WTC11 (cell line): ENCODE results near the gene AQP5. TPM values are rescaled to one million over a fixed set of nuclear protein-coding genes. Genes with fewer than 3 reads are reported as not detected.

Experiments
- ATAC-seq: fragments of 200-7000 bp; cut with Tn5 transposase; 2 replicates; pipeline ENCODE4 v1.10.0; 2021; ENCODE audit warnings: mild to moderate bottlenecking, moderate library complexity
- CTCF ChIA-PET: fragments of 300-600 bp; sonication (Branson Sonifier 250); formaldehyde crosslinking; loops from one replicate; lab custom pipeline; 2021; ENCODE audit warnings: antibody characterized with exemption; lab: Charles Lee
- POLR2A ChIA-PET: fragments of 350-600 bp; sonication (Branson Sonifier 250); formaldehyde crosslinking; loops from one replicate; lab custom pipeline; 2021; ENCODE audit warnings: antibody characterized with exemption; lab: Charles Lee
- DNase-seq: peaks from one replicate; pipeline ENCODE4 v3.0.0; 2021; ENCODE audit warnings: low spot score
- H3K27ac Mint-ChIP-seq: 2 replicates; pipeline ENCODE4 v1.8.0; 2021; ENCODE audit warnings: mixed read lengths
- H3K27me3 Mint-ChIP-seq: 2 replicates; pipeline ENCODE4 v1.8.0; 2021; ENCODE audit warnings: low read depth, mild to moderate bottlenecking, moderate library complexity, mixed read lengths
- H3K36me3 Mint-ChIP-seq: 2 replicates; pipeline ENCODE4 v1.8.0; 2021; ENCODE audit warnings: mixed read lengths
- H3K4me1 Mint-ChIP-seq: 2 replicates; pipeline ENCODE4 v1.8.0; 2022; ENCODE audit warnings: mixed read lengths
- H3K4me3 Mint-ChIP-seq: 2 replicates; pipeline ENCODE4 v1.8.0; 2021; ENCODE audit warnings: mild to moderate bottlenecking, moderate library complexity, mixed read lengths
- H3K9me3 Mint-ChIP-seq: 2 replicates; pipeline ENCODE4 v1.8.0; 2021; ENCODE audit warnings: mixed read lengths
- ARID4B ChIP-seq: sonication (generic); formaldehyde crosslinking; IDR thresholded peaks from 2 replicates; pipeline ENCODE4 v1.8.0; 2023; ENCODE audit warnings: missing genetic modification reagents, mild to moderate bottlenecking, borderline replicate concordance
- ESRRA ChIP-seq: sonication (generic); formaldehyde crosslinking; IDR thresholded peaks from 2 replicates; pipeline ENCODE4 v1.8.1; 2022; ENCODE audit warnings: mild to moderate bottlenecking, missing genetic modification reagents, borderline replicate concordance
- FOXP1 ChIP-seq: sonication (generic); formaldehyde crosslinking; IDR thresholded peaks from 2 replicates; pipeline ENCODE4 v1.8.0; 2022; ENCODE audit warnings: missing genetic modification reagents, mild to moderate bottlenecking, moderate library complexity, borderline replicate concordance
- GRHL2 ChIP-seq: fragments of 250-450 bp; sonication (Bioruptor Pico); IDR thresholded peaks from 2 replicates; pipeline ENCODE4 v1.8.0; 2022; ENCODE audit warnings: mild to moderate bottlenecking, moderate library complexity; ENCODE audit not compliant: insufficient replicate concordance, severe bottlenecking
- MXD4 ChIP-seq: fragments of 250-450 bp; sonication (Bioruptor Pico); IDR thresholded peaks from 2 replicates; pipeline ENCODE4 v1.8.0; 2021; ENCODE audit warnings: mild to moderate bottlenecking, moderate library complexity, borderline replicate concordance
- NFE2L1 ChIP-seq: sonication (generic); formaldehyde crosslinking; IDR thresholded peaks from 2 replicates; pipeline ENCODE4 v1.8.1; 2023; ENCODE audit warnings: missing genetic modification reagents
- SMAD3 ChIP-seq: sonication (generic); formaldehyde crosslinking; IDR thresholded peaks from 2 replicates; pipeline ENCODE4 v1.8.0; 2022; ENCODE audit warnings: missing genetic modification reagents, mild to moderate bottlenecking, borderline replicate concordance
- SP1 ChIP-seq: sonication (generic); formaldehyde crosslinking; conservative IDR thresholded peaks from 2 replicates; pipeline ENCODE4 v1.8.1; 2022; ENCODE audit warnings: missing genetic modification reagents
- ZBTB21 ChIP-seq: sonication (generic); formaldehyde crosslinking; IDR thresholded peaks from 2 replicates; pipeline ENCODE4 v1.8.1; 2023; ENCODE audit warnings: mild to moderate bottlenecking, missing genetic modification reagents, borderline replicate concordance
- ZNF138 ChIP-seq: sonication (generic); formaldehyde crosslinking; conservative IDR thresholded peaks from 2 replicates; pipeline ENCODE4 v1.8.1; 2022; ENCODE audit warnings: mild to moderate bottlenecking, moderate library complexity, missing genetic modification reagents
- ZNF219 ChIP-seq: sonication (generic); formaldehyde crosslinking; IDR thresholded peaks from 2 replicates; pipeline ENCODE4 v1.8.0; 2023; ENCODE audit warnings: missing genetic modification reagents, mild to moderate bottlenecking, borderline replicate concordance
- ZNF263 ChIP-seq: sonication (generic); formaldehyde crosslinking; IDR thresholded peaks from 2 replicates; pipeline ENCODE4 v1.8.1; 2022; ENCODE audit warnings: low read depth, mild to moderate bottlenecking, moderate library complexity, missing genetic modification reagents
- ZNF423 ChIP-seq: fragments of 250-450 bp; sonication (Bioruptor Pico); IDR thresholded peaks from 2 replicates; pipeline ENCODE4 v2.1.2; 2022; ENCODE audit warnings: mild to moderate bottlenecking, moderate library complexity
- total RNA-seq: library from RNA; stranded (reverse); gene quantifications from 3 replicates; pipeline ENCODE4 v1.2.3, GENCODE V29; 2021
- TF ChIP-seq, protein P1 (sequence below): sonication (generic); formaldehyde crosslinking; IDR thresholded peaks from 2 replicates; pipeline ENCODE4 v1.8.0; 2022; ENCODE audit warnings: missing genetic modification reagents
- TF ChIP-seq, protein P2 (sequence below): fragments of 250-450 bp; sonication (Bioruptor Pico); IDR thresholded peaks from 2 replicates; pipeline ENCODE4 v1.9.0; 2021; ENCODE audit warnings: mild to moderate bottlenecking, borderline replicate concordance
- TF ChIP-seq, protein P3 (sequence below): sonication (generic); formaldehyde crosslinking; IDR thresholded peaks from 2 replicates; pipeline ENCODE4 v1.8.1; 2022; ENCODE audit warnings: mild to moderate bottlenecking, missing genetic modification reagents, moderate library complexity, borderline replicate concordance
- TF ChIP-seq, protein P4 (sequence below): sonication (generic); formaldehyde crosslinking; IDR thresholded peaks from 2 replicates; pipeline ENCODE4 v1.8.1; 2022; ENCODE audit warnings: mild to moderate bottlenecking, moderate library complexity, missing genetic modification reagents

The AQP5 gene
- total RNA-seq, 1 experiment from 2014 or later: 2.8 TPM

- Mint-ChIP-seq H3K36me3 (no peaks in the 10 kb centered on the region), H3K4me1 (peaks cover 19% of the 10 kb centered on the region), H3K4me3 (no peak overlapping the region), H3K27ac (no peak overlapping the region), H3K27me3 (no peaks in the 10 kb centered on the region), H3K9me3 (no peaks in the 10 kb centered on the region)
- ChIA-PET POLR2A (no interaction called here), CTCF (interaction anchor here (0.7 to 8.2 kb wide), 9 partner anchors 8 to 108 kb away, joined by 3 to 120 read pairs (median 4); no protein-coding TSS in a partner anchor)
- DNase-seq: no peak
- no peak for TF ChIP-seq ESRRA (CRISPR knock-in tag)
- TF ChIP-seq ZNF423 (CRISPR knock-in tag): no peak
- peak; percentile 50 for ATAC-seq
Observed at GRCh38 chr12:49975318-49975761, 13.7 kb downstream of the AQP5 start.

- peaks cover 19% of the 10 kb centered on the region for H3K4me1 Mint-ChIP-seq
- no peaks in the 10 kb centered on the region for H3K9me3 Mint-ChIP-seq
- no peak for DNase-seq
- H3K4me3 Mint-ChIP-seq: no peak overlapping the region
- ChIA-PET CTCF (interaction anchor here (1.0 to 8.2 kb wide), 3 partner anchors 9 to 94 kb away, joined by 3 to 120 read pairs (median 16); no protein-coding TSS in a partner anchor), POLR2A (no interaction called here)
- TF ChIP-seq, protein P1, sequence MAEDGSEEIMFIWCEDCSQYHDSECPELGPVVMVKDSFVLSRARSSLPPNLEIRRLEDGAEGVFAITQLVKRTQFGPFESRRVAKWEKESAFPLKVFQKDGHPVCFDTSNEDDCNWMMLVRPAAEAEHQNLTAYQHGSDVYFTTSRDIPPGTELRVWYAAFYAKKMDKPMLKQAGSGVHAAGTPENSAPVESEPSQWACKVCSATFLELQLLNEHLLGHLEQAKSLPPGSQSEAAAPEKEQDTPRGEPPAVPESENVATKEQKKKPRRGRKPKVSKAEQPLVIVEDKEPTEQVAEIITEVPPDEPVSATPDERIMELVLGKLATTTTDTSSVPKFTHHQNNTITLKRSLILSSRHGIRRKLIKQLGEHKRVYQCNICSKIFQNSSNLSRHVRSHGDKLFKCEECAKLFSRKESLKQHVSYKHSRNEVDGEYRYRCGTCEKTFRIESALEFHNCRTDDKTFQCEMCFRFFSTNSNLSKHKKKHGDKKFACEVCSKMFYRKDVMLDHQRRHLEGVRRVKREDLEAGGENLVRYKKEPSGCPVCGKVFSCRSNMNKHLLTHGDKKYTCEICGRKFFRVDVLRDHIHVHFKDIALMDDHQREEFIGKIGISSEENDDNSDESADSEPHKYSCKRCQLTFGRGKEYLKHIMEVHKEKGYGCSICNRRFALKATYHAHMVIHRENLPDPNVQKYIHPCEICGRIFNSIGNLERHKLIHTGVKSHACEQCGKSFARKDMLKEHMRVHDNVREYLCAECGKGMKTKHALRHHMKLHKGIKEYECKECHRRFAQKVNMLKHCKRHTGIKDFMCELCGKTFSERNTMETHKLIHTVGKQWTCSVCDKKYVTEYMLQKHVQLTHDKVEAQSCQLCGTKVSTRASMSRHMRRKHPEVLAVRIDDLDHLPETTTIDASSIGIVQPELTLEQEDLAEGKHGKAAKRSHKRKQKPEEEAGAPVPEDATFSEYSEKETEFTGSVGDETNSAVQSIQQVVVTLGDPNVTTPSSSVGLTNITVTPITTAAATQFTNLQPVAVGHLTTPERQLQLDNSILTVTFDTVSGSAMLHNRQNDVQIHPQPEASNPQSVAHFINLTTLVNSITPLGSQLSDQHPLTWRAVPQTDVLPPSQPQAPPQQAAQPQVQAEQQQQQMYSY (CRISPR knock-in tag): no peak
- TF ChIP-seq ZNF138 (CRISPR knock-in tag) (no peak), SMAD3 (CRISPR knock-in tag) (no peak), ZBTB21 (CRISPR knock-in tag) (no peak), MXD4 (CRISPR knock-in tag) (no peak), SP1 (CRISPR knock-in tag) (no peak), ZNF263 (no peak)
- TF ChIP-seq, protein P2, sequence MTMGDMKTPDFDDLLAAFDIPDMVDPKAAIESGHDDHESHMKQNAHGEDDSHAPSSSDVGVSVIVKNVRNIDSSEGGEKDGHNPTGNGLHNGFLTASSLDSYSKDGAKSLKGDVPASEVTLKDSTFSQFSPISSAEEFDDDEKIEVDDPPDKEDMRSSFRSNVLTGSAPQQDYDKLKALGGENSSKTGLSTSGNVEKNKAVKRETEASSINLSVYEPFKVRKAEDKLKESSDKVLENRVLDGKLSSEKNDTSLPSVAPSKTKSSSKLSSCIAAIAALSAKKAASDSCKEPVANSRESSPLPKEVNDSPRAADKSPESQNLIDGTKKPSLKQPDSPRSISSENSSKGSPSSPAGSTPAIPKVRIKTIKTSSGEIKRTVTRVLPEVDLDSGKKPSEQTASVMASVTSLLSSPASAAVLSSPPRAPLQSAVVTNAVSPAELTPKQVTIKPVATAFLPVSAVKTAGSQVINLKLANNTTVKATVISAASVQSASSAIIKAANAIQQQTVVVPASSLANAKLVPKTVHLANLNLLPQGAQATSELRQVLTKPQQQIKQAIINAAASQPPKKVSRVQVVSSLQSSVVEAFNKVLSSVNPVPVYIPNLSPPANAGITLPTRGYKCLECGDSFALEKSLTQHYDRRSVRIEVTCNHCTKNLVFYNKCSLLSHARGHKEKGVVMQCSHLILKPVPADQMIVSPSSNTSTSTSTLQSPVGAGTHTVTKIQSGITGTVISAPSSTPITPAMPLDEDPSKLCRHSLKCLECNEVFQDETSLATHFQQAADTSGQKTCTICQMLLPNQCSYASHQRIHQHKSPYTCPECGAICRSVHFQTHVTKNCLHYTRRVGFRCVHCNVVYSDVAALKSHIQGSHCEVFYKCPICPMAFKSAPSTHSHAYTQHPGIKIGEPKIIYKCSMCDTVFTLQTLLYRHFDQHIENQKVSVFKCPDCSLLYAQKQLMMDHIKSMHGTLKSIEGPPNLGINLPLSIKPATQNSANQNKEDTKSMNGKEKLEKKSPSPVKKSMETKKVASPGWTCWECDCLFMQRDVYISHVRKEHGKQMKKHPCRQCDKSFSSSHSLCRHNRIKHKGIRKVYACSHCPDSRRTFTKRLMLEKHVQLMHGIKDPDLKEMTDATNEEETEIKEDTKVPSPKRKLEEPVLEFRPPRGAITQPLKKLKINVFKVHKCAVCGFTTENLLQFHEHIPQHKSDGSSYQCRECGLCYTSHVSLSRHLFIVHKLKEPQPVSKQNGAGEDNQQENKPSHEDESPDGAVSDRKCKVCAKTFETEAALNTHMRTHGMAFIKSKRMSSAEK (CRISPR knock-in tag): no peak
- H3K27ac Mint-ChIP-seq: no peak overlapping the region
- no peaks in the 10 kb centered on the region for H3K27me3 Mint-ChIP-seq
- no peak for ATAC-seq
- H3K36me3 Mint-ChIP-seq: no peaks in the 10 kb centered on the region
Observed at GRCh38 chr12:49976557-49976956, 14.9 kb downstream of the AQP5 start.

GRCh38 chr12:49978125-49978524 is 16.5 kb downstream of the AQP5 start:
- peaks cover 19% of the 10 kb centered on the region for H3K4me1 Mint-ChIP-seq
- POLR2A ChIA-PET: no interaction called here
- CTCF ChIA-PET: interaction anchor here (0.7 to 8.2 kb wide), 4 partner anchors 11 to 55 kb away, joined by 3 to 120 read pairs (median 5); partner anchors contain the start of gene RACGAP1
- no peaks in the 10 kb centered on the region for H3K36me3 Mint-ChIP-seq
- no peak overlapping the region for H3K4me3 Mint-ChIP-seq
- ATAC-seq (no peak), DNase-seq (no peak)
- H3K27me3 Mint-ChIP-seq: no peaks in the 10 kb centered on the region
- no peak overlapping the region for H3K27ac Mint-ChIP-seq
- H3K9me3 Mint-ChIP-seq: no peaks in the 10 kb centered on the region
- TF ChIP-seq GRHL2 (CRISPR knock-in tag) (no peak), NFE2L1 (CRISPR knock-in tag) (no peak), ARID4B (CRISPR knock-in tag) (no peak), FOXP1 (CRISPR knock-in tag) (no peak), ZNF219 (CRISPR knock-in tag) (no peak)
- TF ChIP-seq, protein P3, sequence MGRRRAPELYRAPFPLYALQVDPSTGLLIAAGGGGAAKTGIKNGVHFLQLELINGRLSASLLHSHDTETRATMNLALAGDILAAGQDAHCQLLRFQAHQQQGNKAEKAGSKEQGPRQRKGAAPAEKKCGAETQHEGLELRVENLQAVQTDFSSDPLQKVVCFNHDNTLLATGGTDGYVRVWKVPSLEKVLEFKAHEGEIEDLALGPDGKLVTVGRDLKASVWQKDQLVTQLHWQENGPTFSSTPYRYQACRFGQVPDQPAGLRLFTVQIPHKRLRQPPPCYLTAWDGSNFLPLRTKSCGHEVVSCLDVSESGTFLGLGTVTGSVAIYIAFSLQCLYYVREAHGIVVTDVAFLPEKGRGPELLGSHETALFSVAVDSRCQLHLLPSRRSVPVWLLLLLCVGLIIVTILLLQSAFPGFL: no peak
- TF ChIP-seq, protein P4, sequence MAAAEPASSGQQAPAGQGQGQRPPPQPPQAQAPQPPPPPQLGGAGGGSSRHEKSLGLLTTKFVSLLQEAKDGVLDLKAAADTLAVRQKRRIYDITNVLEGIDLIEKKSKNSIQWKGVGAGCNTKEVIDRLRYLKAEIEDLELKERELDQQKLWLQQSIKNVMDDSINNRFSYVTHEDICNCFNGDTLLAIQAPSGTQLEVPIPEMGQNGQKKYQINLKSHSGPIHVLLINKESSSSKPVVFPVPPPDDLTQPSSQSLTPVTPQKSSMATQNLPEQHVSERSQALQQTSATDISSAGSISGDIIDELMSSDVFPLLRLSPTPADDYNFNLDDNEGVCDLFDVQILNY (CRISPR knock-in tag): no peak
